Measurements from ENCODE around the gene SLC9A3. TPM values are rescaled to one million over a fixed set of nuclear protein-coding genes. Genes with fewer than 3 reads are reported as not detected.
A peak's percentile ranks its signal among the peaks of the same experiment; 100 is the strongest.

The SLC9A3 gene
- total and polyA plus RNA-seq, 2 of the 13 experiments (the other 11 are each of a cell fraction or from before 2014, with no cell fraction given) = 1.5 to 1.8 TPM

DNA sequence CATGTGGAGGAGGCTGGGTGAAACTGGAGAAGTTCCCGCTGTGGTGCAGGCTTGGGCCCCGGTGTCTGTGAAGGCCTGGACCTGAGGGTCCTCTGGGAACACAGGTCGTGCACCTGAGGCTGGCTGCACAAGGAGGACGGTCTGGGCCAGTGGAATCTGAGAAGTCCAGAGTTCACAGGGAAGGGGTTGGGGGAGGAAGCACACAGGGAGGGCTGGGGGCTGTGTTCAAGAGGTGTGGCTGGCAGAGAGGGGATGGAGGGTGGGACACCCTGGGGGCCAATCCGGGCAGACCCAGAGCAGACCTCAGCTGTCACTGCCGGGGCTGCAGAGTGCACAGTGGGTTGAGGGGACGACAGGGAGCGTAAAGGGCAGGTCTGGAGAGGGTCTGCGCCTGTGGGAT is 2.6 kb downstream of the SLC9A3 start:
- no peak overlapping the region for H3K4me2 ChIP-seq (ENCODE audit: low read depth, low read length)
- peak; percentile 7; the same call in 1 of the 3 replicates for ATAC-seq
- ChIA-PET POLR2A (no interaction called here), CTCF (ENCODE audit: low intra/inter-chr PET ratio, low total read pairs) (no interaction called here)
- H4K20me1 ChIP-seq (ENCODE audit: insufficient read depth, low read length) = no peaks in the 10 kb centered on the region
- no peaks in the 10 kb centered on the region for H3K79me2 ChIP-seq (ENCODE audit: insufficient read depth, low read length)
- no peak for TF ChIP-seq ZNF101 (CRISPR knock-in tag; IDR thresholded peaks at IDR 0.05; ENCODE audit: borderline replicate concordance, low read depth)
- no peak for TF ChIP-seq RFX1 (IDR thresholded peaks at IDR 0.05)
- TF ChIP-seq POLR2AphosphoS5 (IDR thresholded peaks at IDR 0.05; ENCODE audit: low read depth, low read length) = no peak
- TF ChIP-seq BRD4 (CRISPR knock-in tag; IDR thresholded peaks at IDR 0.05) = no peak
- TF ChIP-seq AKNA (CRISPR knock-in tag; IDR thresholded peaks at IDR 0.05; ENCODE audit: borderline replicate concordance) = no peak
- TF ChIP-seq CSRNP1 (CRISPR knock-in tag; IDR thresholded peaks at IDR 0.05) = no peak
- no peak for TF ChIP-seq PRDM15 (CRISPR knock-in tag; IDR thresholded peaks at IDR 0.05)
- TF ChIP-seq TBL1XR1 (IDR thresholded peaks at IDR 0.05; ENCODE audit: borderline replicate concordance, low read length, partially characterized antibody) = no peak
- TF ChIP-seq KLF13 (CRISPR knock-in tag; IDR thresholded peaks at IDR 0.05) = no peak
- TF ChIP-seq KDM3A (CRISPR knock-in tag; IDR thresholded peaks at IDR 0.05; ENCODE audit: low read depth) = no peak
- no peak for TF ChIP-seq ZMAT5 (CRISPR knock-in tag; IDR thresholded peaks at IDR 0.05; ENCODE audit: borderline replicate concordance, low read depth)
- no peak for TF ChIP-seq ZSCAN30 (CRISPR knock-in tag; IDR thresholded peaks at IDR 0.05)
- no peak for TF ChIP-seq ZBTB38 (CRISPR knock-in tag; IDR thresholded peaks at IDR 0.05)
- TF ChIP-seq TBX2 (CRISPR knock-in tag; IDR thresholded peaks at IDR 0.05; ENCODE audit: borderline replicate concordance) = no peak
- TF ChIP-seq ZFP36 (IDR thresholded peaks at IDR 0.05; ENCODE audit: borderline replicate concordance, low read depth, low read length, partially characterized antibody) = no peak
- no peaks in the 10 kb centered on the region for H3K9me3 ChIP-seq (ENCODE audit: low read length)
- peaks cover 16% of the 10 kb centered on the region; the same call in 1 of the 2 replicates for H3K4me1 ChIP-seq (ENCODE audit: insufficient read depth, low read length)
- 13% methylated on average over 4 of the region's 9 CpGs for WGBS (ENCODE audit: low lambda C conversion rate)
- in situ Hi-C loops (cut with HindIII; ENCODE audit: extremely low pct_ligation_motif_present, low pct_unique_long_range_greater_than_20kb) (no loop called here), intact Hi-C loops (cut with micrococcal nuclease; ENCODE audit: unreplicated experiment) (no loop called here)
- no peak for FAIRE-seq
- H3K9ac ChIP-seq (ENCODE audit: insufficient read depth, low read depth, low read length) = no peak overlapping the region
- no peaks in the 10 kb centered on the region for H3K36me3 ChIP-seq (replicated peaks in 1 of 2; ENCODE audit: control insufficient read depth in 1 of 2, insufficient read depth in 2 of 2, low read length in 2 of 2)
- BruUV-seq (replicated peaks) = no TSS peak
- H3K27ac ChIP-seq (ENCODE audit: extremely low read length, insufficient read depth, low read length) = no peak overlapping the region
- DNase-seq (ENCODE audit: low spot score) = no peak
- H2AFZ ChIP-seq (ENCODE audit: low read length) = no peak overlapping the region
- H3K4me3 ChIP-seq (replicated peaks in 1 of 3; ENCODE audit: insufficient read depth in 1 of 3, low read depth in 2 of 3, low read length in 3 of 3) = no peak overlapping the region
- peaks cover 0 to 51% of the 10 kb centered on the region in 2 experiments; a peak in 4 of 5 replicates for H3K27me3 ChIP-seq (ENCODE audit: control insufficient read depth in 1 of 2, insufficient read depth in 2 of 2, low read length in 2 of 2)

Measured in HepG2 (cell line).